Sigmoid colon (tissue), 4 donors: Measurements from ENCODE around the gene PARVB.

ENCODE experiments used
- EP300 ChIP-seq, 4 donors: sonication (generic); formaldehyde crosslinking; IDR thresholded peaks; one replicate each; pipeline ENCODE4 v1.6.1; 2017; ENCODE audit warnings: antibody characterized with exemption in 4 of 4
- POLR2A ChIP-seq, 2 donors: fragments of 450-650 bp; IDR thresholded peaks; one replicate each; pipeline ENCODE4 v1.6.1; 2016; ENCODE audit warnings: antibody characterized with exemption in 2 of 2, mild to moderate bottlenecking in 2 of 2, moderate library complexity in 2 of 2
- POLR2AphosphoS5 ChIP-seq, 4 donors: sonication (generic); formaldehyde crosslinking; IDR thresholded peaks; one replicate each; pipeline ENCODE4 v1.6.1; 2017; ENCODE audit warnings: antibody characterized with exemption in 4 of 4
- TF ChIP-seq, protein P1 (sequence below), 4 experiments: fragments of 450-650 bp in 3 of 4; fragments of 200-600 bp in 1 of 4; IDR thresholded peaks; one replicate each; pipeline ENCODE4 v1.5.1; 2016 to 2019; ENCODE audit warnings: antibody characterized with exemption in 4 of 4, mild to moderate bottlenecking in 3 of 4, moderate library complexity in 2 of 4

DNA sequence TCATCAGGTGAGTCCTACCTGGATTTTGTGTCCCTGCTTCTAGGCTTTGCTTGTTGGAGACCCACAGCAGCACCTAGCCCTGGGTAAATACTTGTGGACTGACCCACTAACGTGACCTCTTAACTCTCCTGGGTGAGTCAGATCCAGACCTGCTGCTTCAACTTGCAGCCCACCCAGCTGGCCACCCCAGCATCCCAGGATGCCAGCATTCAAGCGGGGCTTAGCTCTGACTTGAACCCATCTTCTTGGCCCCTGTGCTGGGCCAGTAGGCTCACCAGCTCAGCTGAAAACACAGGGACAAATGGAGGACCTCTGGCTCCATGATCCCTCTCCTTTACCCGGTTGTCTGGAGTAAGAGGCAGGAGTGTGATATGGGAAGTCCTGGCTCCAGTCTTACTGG is 190.1 kb downstream of the PARVB start:
- TF ChIP-seq POLR2AphosphoS5 (IDR thresholded peaks at IDR 0.05) (no peak), EP300 (IDR thresholded peaks at IDR 0.05) (no peak), POLR2A (IDR thresholded peaks at IDR 0.05) (no peak)
- TF ChIP-seq, protein P1, sequence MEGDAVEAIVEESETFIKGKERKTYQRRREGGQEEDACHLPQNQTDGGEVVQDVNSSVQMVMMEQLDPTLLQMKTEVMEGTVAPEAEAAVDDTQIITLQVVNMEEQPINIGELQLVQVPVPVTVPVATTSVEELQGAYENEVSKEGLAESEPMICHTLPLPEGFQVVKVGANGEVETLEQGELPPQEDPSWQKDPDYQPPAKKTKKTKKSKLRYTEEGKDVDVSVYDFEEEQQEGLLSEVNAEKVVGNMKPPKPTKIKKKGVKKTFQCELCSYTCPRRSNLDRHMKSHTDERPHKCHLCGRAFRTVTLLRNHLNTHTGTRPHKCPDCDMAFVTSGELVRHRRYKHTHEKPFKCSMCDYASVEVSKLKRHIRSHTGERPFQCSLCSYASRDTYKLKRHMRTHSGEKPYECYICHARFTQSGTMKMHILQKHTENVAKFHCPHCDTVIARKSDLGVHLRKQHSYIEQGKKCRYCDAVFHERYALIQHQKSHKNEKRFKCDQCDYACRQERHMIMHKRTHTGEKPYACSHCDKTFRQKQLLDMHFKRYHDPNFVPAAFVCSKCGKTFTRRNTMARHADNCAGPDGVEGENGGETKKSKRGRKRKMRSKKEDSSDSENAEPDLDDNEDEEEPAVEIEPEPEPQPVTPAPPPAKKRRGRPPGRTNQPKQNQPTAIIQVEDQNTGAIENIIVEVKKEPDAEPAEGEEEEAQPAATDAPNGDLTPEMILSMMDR (IDR thresholded peaks at IDR 0.05) = no peak
